Smooth muscle cell (in vitro differentiated cells): ENCODE measurements around the gene PHTF2. TPM values are rescaled to one million over a fixed set of nuclear protein-coding genes. Genes with fewer than 3 reads are reported as not detected.

Experiments
- DNase-seq: peaks from one replicate; lab custom pipeline; 2025; ENCODE audit not compliant: unreplicated experiment; lab: John Stamatoyannopoulos, UW
- H2AFZ ChIP-seq: fragments of 200-600 bp; sonication (generic); 2 replicates; pipeline ENCODE4 v1.6.0; 2016; ENCODE audit warnings: antibody characterized with exemption, low read depth, mild to moderate bottlenecking
- H3F3A ChIP-seq: fragments of 200-600 bp; sonication (generic); 2 replicates; pipeline ENCODE4 v1.6.0; 2017; ENCODE audit warnings: antibody characterized with exemption, low read depth
- H3K27ac ChIP-seq: fragments of 200-600 bp; sonication (generic); 2 replicates; pipeline ENCODE4 v1.5.1; 2016; ENCODE audit warnings: low read depth, mild to moderate bottlenecking
- H3K27me3 ChIP-seq: fragments of 200-600 bp; sonication (generic); 2 replicates; pipeline ENCODE4 v1.6.1; 2016; ENCODE audit warnings: low read depth, mild to moderate bottlenecking
- H3K36me3 ChIP-seq: fragments of 200-600 bp; sonication (generic); 2 replicates; pipeline ENCODE4 v1.5.1; 2016; ENCODE audit warnings: low read depth
- H3K4me1 ChIP-seq: fragments of 200-600 bp; sonication (generic); 2 replicates; pipeline ENCODE4 v1.5.1; 2016; ENCODE audit warnings: low read depth
- H3K4me2 ChIP-seq: fragments of 200-600 bp; sonication (generic); 2 replicates; pipeline ENCODE4 v1.6.0; 2016; ENCODE audit warnings: mild to moderate bottlenecking
- H3K4me3 ChIP-seq: fragments of 200-600 bp; sonication (generic); 2 replicates; pipeline ENCODE4 v1.5.1; 2016; ENCODE audit warnings: mild to moderate bottlenecking
- H3K79me2 ChIP-seq: fragments of 200-600 bp; sonication (generic); 2 replicates; pipeline ENCODE4 v1.6.0; 2016; ENCODE audit warnings: low read depth, mild to moderate bottlenecking
- H3K9ac ChIP-seq: fragments of 200-600 bp; sonication (generic); 2 replicates; pipeline ENCODE4 v1.6.0; 2016; ENCODE audit warnings: low read depth
- H3K9me3 ChIP-seq: fragments of 200-600 bp; sonication (generic); replicated peaks from 2 replicates; pipeline ENCODE4 v1.5.1; 2016; ENCODE audit warnings: low read depth
- H4K20me1 ChIP-seq: fragments of 200-600 bp; sonication (generic); 2 replicates; pipeline ENCODE4 v1.6.0; 2016; ENCODE audit warnings: low read depth
- WGBS: methylation state at CpG from one replicate; pipeline ENCODE4 v1.1.7; 2016; ENCODE audit warnings: low lambda C conversion rate; 5-methylcytosine and 5-hydroxymethylcytosine counted together
- polyA plus RNA-seq: library from polyadenylated mRNA; unstranded; fragments of >200 nt; fragmentation: Nextera tagmentation; extraction: Ambion mirVana; gene quantifications from 2 replicates; pipeline ENCODE4 v1.2.1, GENCODE V29; 2016
- total RNA-seq: library from RNA; depleted of rRNA; stranded (reverse); fragments of >200 nt; gene quantifications from 2 replicates; pipeline ENCODE4 v1.2.3, GENCODE V29; 2014
- TF ChIP-seq, protein P1 (sequence below): fragments of 200-600 bp; sonication (generic); IDR thresholded peaks from 2 replicates; pipeline ENCODE4 v1.5.1; 2017; ENCODE audit warnings: borderline replicate concordance, mild to moderate bottlenecking, antibody characterized with exemption; ENCODE audit not compliant: insufficient read depth, poor library complexity, severe bottlenecking

The PHTF2 gene
- total and polyA plus RNA-seq, 2 experiments from 2014 or later, result 66.6 to 100 TPM

- Histone ChIP-seq H3K27me3 (no peaks in the 10 kb centered on the region), H3K79me2 (no peaks in the 10 kb centered on the region), H3K9ac (no peak overlapping the region), H3K36me3 (no peaks in the 10 kb centered on the region), H3K9me3 (no peaks in the 10 kb centered on the region), H3K27ac (no peak overlapping the region), H4K20me1 (no peaks in the 10 kb centered on the region), H2AFZ (no peak overlapping the region), H3K4me3 (no peak overlapping the region), H3F3A (no peaks in the 10 kb centered on the region), H3K4me1 (no peaks in the 10 kb centered on the region), H3K4me2 (no peak overlapping the region)
- WGBS, result 93% methylated on average over 3 of the region's 3 CpGs
- TF ChIP-seq, protein P1, sequence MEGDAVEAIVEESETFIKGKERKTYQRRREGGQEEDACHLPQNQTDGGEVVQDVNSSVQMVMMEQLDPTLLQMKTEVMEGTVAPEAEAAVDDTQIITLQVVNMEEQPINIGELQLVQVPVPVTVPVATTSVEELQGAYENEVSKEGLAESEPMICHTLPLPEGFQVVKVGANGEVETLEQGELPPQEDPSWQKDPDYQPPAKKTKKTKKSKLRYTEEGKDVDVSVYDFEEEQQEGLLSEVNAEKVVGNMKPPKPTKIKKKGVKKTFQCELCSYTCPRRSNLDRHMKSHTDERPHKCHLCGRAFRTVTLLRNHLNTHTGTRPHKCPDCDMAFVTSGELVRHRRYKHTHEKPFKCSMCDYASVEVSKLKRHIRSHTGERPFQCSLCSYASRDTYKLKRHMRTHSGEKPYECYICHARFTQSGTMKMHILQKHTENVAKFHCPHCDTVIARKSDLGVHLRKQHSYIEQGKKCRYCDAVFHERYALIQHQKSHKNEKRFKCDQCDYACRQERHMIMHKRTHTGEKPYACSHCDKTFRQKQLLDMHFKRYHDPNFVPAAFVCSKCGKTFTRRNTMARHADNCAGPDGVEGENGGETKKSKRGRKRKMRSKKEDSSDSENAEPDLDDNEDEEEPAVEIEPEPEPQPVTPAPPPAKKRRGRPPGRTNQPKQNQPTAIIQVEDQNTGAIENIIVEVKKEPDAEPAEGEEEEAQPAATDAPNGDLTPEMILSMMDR, result no peak
- no peak for DNase-seq
These were observed 156.4 kb downstream of the PHTF2 start for GRCh38 chr7:77954773-77955555.

DNA sequence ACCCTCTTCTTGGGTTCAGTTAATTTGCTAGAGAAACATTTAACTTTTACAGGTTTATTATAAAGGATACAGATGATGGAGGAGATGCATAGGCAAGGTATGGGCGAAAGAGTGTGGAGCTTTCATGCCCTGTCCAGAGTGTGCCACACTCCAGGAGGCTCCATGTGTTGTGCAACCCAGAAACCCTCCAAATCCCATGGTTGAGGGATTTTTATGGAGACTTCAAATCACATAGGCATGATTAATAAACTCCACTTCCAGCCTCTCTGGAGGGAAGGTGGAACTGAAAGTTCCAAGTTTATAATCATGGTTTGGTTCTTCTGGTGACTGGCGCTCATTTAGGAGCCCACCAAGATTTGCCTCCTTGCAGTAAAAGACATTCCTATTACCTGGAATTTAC is 159.9 kb downstream of the PHTF2 start:
- no peak overlapping the region for H3K4me3 ChIP-seq
- H4K20me1 ChIP-seq, result no peaks in the 10 kb centered on the region
- H3K9me3 ChIP-seq, result no peaks in the 10 kb centered on the region
- H2AFZ ChIP-seq, result no peak overlapping the region
- H3K9ac ChIP-seq, result no peak overlapping the region
- no peaks in the 10 kb centered on the region for H3K36me3 ChIP-seq
- DNase-seq, result no peak
- H3F3A ChIP-seq, result no peaks in the 10 kb centered on the region
- 100% methylated on average over 2 of the region's 2 CpGs for WGBS
- H3K27ac ChIP-seq, result no peak overlapping the region
- TF ChIP-seq, protein P1, result no peak
- no peaks in the 10 kb centered on the region for H3K27me3 ChIP-seq
- H3K4me1 ChIP-seq, result no peaks in the 10 kb centered on the region
- H3K4me2 ChIP-seq, result no peak overlapping the region
- H3K79me2 ChIP-seq, result no peaks in the 10 kb centered on the region

DNA sequence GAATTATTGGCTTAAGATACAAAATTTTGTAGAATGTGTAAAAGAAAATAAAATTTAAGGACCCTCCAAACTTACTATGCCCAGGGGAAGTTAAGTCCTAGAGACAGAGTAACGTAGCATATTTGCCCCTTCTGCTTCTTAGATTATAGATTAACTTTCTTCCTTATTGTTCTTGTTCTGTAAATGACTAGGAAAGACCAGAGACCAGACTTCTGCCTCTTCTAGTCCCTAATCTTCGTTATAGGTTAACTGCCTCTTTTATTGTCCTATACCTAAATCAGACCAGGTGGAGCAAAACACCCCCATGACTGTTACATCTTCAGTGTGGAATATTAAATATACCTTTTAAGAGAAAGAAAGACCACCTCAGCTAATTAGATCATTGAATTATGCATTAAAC is 160.5 kb downstream of the PHTF2 start:
- no peak overlapping the region for H3K4me2 ChIP-seq
- no peaks in the 10 kb centered on the region for H4K20me1 ChIP-seq
- H3K79me2 ChIP-seq, result no peaks in the 10 kb centered on the region
- H2AFZ ChIP-seq, result no peak overlapping the region
- no peak for DNase-seq
- no peaks in the 10 kb centered on the region for H3K4me1 ChIP-seq
- TF ChIP-seq, protein P1, result no peak
- no peak overlapping the region for H3K27ac ChIP-seq
- H3F3A ChIP-seq, result no peaks in the 10 kb centered on the region
- no peaks in the 10 kb centered on the region for H3K9me3 ChIP-seq
- H3K36me3 ChIP-seq, result no peaks in the 10 kb centered on the region
- no peak overlapping the region for H3K4me3 ChIP-seq
- no peaks in the 10 kb centered on the region for H3K27me3 ChIP-seq
- H3K9ac ChIP-seq, result no peak overlapping the region
- 98% methylated on average over 2 of the region's 2 CpGs for WGBS

GRCh38 chr7:77960336-77960735 is 161.8 kb downstream of the PHTF2 start:
- Histone ChIP-seq H3K79me2 (no peaks in the 10 kb centered on the region), H4K20me1 (no peaks in the 10 kb centered on the region), H3K9ac (no peak overlapping the region), H3K36me3 (no peaks in the 10 kb centered on the region), H3K27me3 (no peaks in the 10 kb centered on the region), H3K4me2 (no peak overlapping the region), H3K4me1 (no peaks in the 10 kb centered on the region), H3K4me3 (no peak overlapping the region), H3K9me3 (no peaks in the 10 kb centered on the region), H3K27ac (no peak overlapping the region), H3F3A (no peaks in the 10 kb centered on the region), H2AFZ (no peak overlapping the region)
- WGBS, result 90% methylated on average over 2 of the region's 2 CpGs
- TF ChIP-seq, protein P1, result no peak
- DNase-seq, result no peak
